ENCODE data around the gene HES7. TPM values are rescaled to one million over a fixed set of nuclear protein-coding genes. Genes with fewer than 3 reads are reported as not detected.
A peak's percentile ranks its signal among the peaks of the same experiment; 100 is the strongest.

The HES7 gene
- total RNA-seq, 1 experiment from 2014 or later = 0.61 TPM

GRCh38 chr17:8110907-8111306 is 13.0 kb downstream of the HES7 start (continued):
- no peak for TF ChIP-seq ZBTB33 (IDR thresholded peaks at IDR 0.05; ENCODE audit: extremely low read depth, insufficient replicate concordance, low read length)
- TF ChIP-seq EGR1 (IDR thresholded peaks at IDR 0.05; ENCODE audit: low read depth) = no peak

GRCh38 chr17:8110456-8110804 is 13.5 kb downstream of the HES7 start:
- no peaks in the 10 kb centered on the region for H3K79me2 ChIP-seq (ENCODE audit: insufficient read depth, low read length)
- no peaks in the 10 kb centered on the region for H3K9me2 ChIP-seq (ENCODE audit: insufficient read depth)
- H3K9ac ChIP-seq (ENCODE audit: low read length) = no peak overlapping the region
- ATAC-seq (no peak), DNase-seq (ENCODE audit: low read depth, low spot score) (no peak)
- H3K4me3 ChIP-seq (replicated peaks in 1 of 2; ENCODE audit: low read depth in 1 of 2, low read length in 2 of 2) = no peak overlapping the region
- H2AFZ ChIP-seq (ENCODE audit: low read depth, low read length, poor library complexity, severe bottlenecking) = no peak overlapping the region
- no peaks in the 10 kb centered on the region for H3K36me3 ChIP-seq (ENCODE audit: control insufficient read depth in 1 of 2, insufficient read depth in 2 of 2, low read length in 2 of 2)
- intact Hi-C loops (cut with micrococcal nuclease) = loop anchor here (1.0 kb wide), 1 partner anchor 50 kb away; no protein-coding TSS in a partner anchor
- H4K20me1 ChIP-seq (ENCODE audit: insufficient read depth) = no peaks in the 10 kb centered on the region
- H3K4me2 ChIP-seq (ENCODE audit: low read length) = peak overlapping the region; percentile 39
- BruUV-seq (replicated peaks) = no TSS peak
- TF ChIP-seq EZH2phosphoT487 (IDR thresholded peaks at IDR 0.05; ENCODE audit: borderline replicate concordance) (no peak), SP1 (IDR thresholded peaks at IDR 0.05; ENCODE audit: low read depth) (no peak), ZFX (IDR thresholded peaks at IDR 0.05) (no peak), CEBPB (IDR thresholded peaks at IDR 0.05; ENCODE audit: low read depth) (no peak), RAD21 (IDR thresholded peaks at IDR 0.05; ENCODE audit: low read depth) (no peak), TCF7L2 (IDR thresholded peaks at IDR 0.05; ENCODE audit: borderline replicate concordance, extremely low read depth, insufficient read depth, insufficient read length) (no peak), ATF3 (IDR thresholded peaks at IDR 0.05) (no peak), POLR2AphosphoS5 (IDR thresholded peaks at IDR 0.05; ENCODE audit: low read depth, low read length) (no peak), SIN3A (IDR thresholded peaks at IDR 0.05; ENCODE audit: low read depth) (no peak), POLR2A (IDR thresholded peaks at IDR 0.05; ENCODE audit: borderline replicate concordance, extremely low read depth, insufficient read depth, insufficient read length) (no peak), ZNF274 (IDR thresholded peaks at IDR 0.05; ENCODE audit: low read depth, low read length) (no peak), REST (IDR thresholded peaks at IDR 0.05; ENCODE audit: low read depth) (no peak), YY1 (IDR thresholded peaks at IDR 0.05; ENCODE audit: extremely low read depth, insufficient replicate concordance, low read depth, low read length) (no peak), EGR1 (IDR thresholded peaks at IDR 0.05; ENCODE audit: low read depth) (no peak), FOSL1 (IDR thresholded peaks at IDR 0.05; ENCODE audit: low read depth) (no peak), JUND (IDR thresholded peaks at IDR 0.05) (no peak), MAX (IDR thresholded peaks at IDR 0.05) (no peak)
- CTCF ChIA-PET = interaction anchor here (0.6 to 2.3 kb wide), 10 partner anchors 9 to 50 kb away, joined by 3 to 17 read pairs (median 4); no protein-coding TSS in a partner anchor
- H3K4me1 ChIP-seq (ENCODE audit: control insufficient read depth in 1 of 2, insufficient read depth in 2 of 2, low read length in 2 of 2) = peaks cover 0 to 9% of the 10 kb centered on the region in 2 experiments; a peak in 2 of 4 replicates
- POLR2A ChIA-PET = interaction anchor here (1.3 to 1.6 kb wide), 2 partner anchors 10 to 50 kb away, joined by 3 to 4 read pairs; no protein-coding TSS in a partner anchor
- no peaks in the 10 kb centered on the region for H3K27me3 ChIP-seq (ENCODE audit: insufficient read depth, low read length)
- H3K27ac ChIP-seq (ENCODE audit: low read depth, low read length) = no peak overlapping the region
- RAD21 ChIA-PET (ENCODE audit: low non-redundant PET in 1 of 2, low total read pairs in 2 of 2, uncharacterized antibody in 2 of 2, unreplicated experiment in 2 of 2) = no interaction called here
- no peaks in the 10 kb centered on the region for H3K9me3 ChIP-seq (ENCODE audit: control insufficient read depth in 1 of 2, insufficient read depth in 1 of 2, low read depth in 1 of 2, low read length in 2 of 2)
